NCI-H510A (cell line): ENCODE data around the gene TEDC2.
"Not testable (repeated sequence)": the region's sequence is repeated elsewhere in the genome, so short reads cannot be mapped to it uniquely, and the experiment has no call there.

Experiments
- DNase-seq: peaks from one replicate; lab custom pipeline; 2025; lab: John Stamatoyannopoulos, UW

Gene TEDC2, protein sequence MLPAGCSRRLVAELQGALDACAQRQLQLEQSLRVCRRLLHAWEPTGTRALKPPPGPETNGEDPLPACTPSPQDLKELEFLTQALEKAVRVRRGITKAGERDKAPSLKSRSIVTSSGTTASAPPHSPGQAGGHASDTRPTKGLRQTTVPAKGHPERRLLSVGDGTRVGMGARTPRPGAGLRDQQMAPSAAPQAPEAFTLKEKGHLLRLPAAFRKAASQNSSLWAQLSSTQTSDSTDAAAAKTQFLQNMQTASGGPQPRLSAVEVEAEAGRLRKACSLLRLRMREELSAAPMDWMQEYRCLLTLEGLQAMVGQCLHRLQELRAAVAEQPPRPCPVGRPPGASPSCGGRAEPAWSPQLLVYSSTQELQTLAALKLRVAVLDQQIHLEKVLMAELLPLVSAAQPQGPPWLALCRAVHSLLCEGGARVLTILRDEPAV

DNA sequence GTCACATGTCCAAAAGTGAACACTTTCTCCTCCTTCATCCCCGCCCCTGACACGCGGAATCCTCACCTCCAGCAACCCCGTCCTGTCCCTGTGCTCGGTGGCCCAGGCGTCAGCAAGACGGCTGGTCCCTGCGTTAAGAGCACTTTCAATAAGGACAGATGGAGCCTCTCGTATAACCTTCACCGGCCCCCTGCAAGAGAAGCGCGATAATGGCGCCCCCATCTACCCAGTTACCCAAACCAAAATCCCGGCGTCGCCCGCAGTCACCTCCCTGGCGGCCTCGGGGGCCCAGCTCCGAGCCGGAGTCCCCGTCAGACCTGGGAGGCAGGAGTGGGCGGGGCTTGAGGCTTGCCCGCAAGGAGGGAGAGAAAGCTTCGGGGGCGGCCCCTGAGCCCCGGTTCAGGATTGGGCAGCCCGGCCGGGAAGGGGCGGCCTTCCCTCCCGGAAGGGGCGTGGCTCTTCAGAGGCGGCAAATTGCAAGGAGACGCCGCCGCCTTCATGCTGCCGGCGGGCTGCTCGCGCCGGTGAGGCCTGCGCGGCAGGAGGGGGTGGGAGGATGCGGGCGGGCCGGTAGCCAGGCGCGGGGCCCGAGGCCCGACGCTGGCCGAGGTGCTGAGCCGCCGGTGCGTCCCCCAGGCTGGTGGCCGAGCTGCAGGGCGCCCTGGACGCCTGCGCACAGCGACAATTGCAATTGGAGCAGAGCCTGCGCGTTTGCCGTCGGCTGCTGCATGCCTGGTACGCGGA is at the start of gene TEDC2:
Gene TEDC2, plus strand, starts transcription at position 463 of the 744 bp plus-strand sequence. Its CDS starts 36 bp downstream, at position 499.
- peak; percentile 88 for DNase-seq

DNA sequence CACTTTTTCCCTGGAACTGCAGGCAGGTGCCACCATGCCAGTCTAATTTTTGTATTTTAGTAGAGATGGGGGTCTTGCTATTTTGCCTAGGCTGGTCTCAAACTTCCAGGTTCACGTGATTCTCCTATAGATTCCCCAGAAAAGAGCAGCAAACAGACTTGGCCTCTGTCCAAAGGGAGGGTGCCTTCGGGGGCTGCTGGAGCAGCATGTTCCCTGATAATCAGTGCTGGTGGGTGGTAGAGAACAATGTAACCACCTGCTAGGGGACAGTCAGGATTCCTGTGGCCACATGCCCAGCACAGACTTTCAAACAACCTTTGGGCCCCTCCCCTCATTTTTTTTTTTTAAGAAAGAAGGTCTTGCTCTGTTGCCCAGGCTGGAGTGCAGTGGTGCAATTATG is 44.8 kb upstream of the TEDC2 start:
- DNase-seq = no peak

DNA sequence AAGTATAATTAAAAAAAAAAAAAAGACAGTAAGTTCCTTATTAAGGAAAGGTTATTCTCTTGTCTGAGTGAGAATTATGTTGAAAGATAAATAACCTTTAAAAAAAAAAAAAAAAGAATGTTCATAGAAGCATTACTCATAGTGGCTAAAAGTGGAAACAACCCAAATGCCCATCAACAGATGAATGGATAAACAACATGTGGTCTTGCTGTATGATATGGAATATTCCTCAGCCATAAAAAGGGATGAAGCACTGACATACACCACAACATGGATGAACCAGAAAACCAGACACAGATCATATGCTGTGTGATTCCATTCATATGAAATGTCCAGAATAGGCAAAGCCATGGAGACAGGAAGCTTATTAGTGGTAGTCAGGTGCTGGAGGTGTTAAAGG is 39.9 kb upstream of the TEDC2 start:
- DNase-seq = no peak

DNA sequence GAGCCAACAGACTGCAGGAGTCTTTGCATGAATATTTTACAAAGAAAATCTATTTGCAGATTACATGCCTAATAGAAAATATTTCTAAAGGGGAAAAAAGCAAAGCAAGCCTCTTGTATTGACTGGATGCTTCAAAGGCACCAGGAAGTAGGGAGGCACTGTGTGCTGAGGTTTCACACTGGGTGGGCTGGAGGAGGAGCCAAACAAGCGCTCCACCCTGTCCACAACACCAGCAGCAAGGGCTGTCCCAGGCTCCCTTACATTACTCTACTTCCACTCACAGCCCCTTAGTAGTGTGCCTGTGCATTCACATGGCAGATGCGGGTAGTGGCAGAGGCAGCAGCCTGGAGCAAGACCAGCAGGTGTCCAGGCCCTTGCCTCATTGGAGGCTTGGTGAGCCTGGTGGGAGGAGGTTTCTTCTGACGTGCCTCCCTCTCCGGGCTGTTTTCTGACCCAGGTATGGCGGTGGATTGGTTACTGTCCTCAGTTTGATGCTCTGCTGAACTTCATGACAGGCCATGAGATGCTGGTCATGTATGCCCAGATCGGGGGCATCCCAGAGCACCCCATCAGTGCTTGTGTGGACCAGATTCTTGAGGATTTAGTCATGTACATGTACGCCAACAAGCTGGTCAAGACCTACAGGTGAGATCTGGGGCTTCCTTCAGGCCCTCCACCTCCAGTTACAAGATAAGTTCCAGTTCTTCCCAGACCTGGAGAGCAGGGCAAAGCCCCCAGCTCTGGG is 37.6 kb upstream of the TEDC2 start:
- no peak for DNase-seq

DNA sequence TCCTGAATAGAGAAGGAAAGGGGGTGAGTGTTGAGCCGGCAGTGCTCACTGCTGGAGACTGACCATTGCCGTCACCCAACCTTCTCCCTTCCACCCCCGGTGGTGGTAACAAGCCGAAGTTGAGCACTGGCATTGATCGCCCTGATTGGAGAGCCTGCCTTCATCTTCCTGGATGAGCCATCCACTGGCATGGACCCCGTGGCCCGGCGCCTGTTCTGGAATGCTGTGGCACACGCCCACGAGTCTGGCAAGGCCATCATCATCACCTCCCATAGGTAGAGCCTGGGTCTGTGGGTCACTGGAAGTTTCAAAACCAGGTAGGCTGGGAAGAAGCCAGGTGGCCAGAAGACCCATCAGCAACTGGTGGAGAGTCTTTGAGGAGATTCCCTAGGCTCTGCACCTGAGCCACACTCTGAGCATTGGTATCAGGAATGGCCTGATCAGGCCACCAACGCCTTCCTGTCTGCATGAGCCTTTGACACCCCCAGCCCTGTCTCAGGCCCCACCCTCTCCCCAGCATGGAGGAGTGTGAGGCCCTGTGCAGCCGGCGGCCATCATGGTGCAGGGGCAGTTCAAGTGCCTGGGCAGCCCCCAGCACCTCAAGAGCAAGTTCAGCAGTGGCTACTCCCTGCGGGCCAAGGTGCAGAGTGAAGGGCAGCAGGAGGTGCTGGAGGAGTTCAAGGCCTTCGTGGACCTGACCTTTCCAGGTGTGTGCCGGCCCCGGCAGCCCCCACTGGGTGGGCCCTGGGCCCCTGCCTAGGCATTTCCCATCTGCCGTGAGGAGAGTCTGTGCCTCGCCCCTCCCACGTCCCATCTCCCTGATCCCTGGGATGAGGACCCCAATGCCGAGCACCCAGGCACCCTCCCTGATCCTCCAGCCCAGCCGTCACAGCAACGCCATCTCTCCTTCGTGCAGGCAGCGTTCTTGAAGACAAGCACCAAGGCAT is 35.6 kb upstream of the TEDC2 start:
- no peak for DNase-seq

DNA sequence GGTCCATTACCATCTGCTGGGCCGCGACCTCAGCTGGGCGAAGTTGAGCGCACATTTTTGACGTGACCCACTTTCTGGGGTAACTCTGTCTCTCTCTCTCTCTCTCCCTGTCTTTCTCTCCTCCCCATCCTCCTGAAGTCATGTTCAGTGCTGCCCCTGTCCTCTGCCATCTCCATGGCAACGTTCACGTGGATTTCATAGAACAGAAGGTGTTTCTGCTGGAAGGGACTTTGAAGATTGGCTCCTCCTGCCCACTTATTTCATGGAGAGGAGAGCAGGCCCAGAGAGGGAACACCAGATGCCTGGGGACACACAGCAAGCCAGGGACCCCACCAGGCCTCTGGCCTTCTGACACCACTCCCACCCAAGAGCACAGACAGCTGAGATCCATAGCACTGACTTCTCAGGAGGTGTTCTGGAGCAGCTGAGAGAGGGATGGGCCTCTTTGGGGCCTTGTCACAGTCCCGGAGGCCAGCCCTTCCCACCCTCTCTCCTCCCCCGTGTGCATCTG is 34.8 kb upstream of the TEDC2 start:
- DNase-seq = no peak

DNA sequence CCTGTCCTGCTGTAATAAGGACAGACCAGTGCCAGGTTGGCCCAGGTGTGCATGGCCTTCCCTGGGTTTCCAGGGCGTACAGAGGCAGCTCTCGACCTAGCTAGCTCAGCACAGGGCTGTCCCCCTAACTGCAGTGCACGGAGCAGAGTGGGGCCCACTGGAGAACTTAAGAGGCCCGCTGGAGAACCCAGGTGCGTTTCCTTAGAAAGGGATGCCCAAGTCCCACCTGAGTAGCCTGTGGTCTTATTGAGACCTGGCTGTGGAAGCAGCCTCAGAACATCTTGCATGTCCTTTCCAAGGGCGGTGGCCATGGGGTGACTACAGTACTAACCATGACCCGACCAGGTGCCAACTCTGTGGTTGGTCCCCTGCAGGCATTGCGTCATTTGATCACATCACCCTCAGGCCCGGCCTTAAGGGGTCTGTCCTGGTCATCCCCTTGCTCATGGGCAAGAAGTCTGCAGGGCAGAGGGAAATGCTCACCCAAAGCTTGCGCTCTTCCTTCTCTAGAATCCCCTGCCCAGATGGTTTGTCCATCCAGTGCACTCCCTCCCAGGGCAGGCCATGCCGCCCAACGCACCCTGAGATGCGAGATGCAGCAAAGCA is 34.0 kb upstream of the TEDC2 start:
- no peak for DNase-seq

DNA sequence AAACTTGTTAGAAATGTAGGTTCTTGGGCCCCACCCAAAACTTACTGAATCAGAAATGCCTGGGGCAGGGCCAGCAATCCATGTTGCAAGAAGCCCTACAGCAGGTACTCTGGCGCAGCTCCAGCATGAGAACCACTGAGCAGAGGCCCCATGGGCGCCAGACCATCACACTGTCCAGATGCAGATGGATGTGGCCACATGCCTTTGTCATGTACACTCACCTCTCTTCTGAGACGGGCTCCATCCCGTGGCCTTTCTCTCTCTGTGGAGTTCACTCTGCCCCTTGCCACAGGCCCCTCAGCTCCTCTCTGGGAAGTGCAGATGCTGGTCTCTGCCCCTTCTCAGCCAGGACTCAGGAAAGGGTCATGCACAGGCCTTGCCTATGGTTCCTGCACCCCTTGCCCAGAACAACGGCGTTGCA is 33.0 kb upstream of the TEDC2 start:
- DNase-seq = no peak

DNA sequence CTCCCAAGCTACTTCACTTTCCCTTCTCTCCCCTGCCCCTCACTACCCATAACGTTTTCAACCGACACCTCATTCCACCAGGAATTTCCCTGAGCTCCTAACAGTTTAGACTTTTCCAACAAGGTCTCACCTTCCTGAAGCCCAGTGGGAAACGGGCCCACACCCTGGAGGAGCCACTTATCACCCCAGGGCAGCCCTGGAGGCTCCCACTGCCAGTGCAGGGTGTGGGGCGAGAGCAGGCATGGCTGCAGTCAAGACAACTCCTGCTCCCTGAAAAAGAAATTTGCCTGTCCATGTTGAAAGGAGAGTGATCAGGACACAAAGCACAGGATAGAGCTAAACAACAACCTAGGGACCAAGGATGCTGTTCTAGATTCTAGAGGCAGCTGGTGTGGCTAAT is 32.4 kb upstream of the TEDC2 start:
- DNase-seq = no peak

DNA sequence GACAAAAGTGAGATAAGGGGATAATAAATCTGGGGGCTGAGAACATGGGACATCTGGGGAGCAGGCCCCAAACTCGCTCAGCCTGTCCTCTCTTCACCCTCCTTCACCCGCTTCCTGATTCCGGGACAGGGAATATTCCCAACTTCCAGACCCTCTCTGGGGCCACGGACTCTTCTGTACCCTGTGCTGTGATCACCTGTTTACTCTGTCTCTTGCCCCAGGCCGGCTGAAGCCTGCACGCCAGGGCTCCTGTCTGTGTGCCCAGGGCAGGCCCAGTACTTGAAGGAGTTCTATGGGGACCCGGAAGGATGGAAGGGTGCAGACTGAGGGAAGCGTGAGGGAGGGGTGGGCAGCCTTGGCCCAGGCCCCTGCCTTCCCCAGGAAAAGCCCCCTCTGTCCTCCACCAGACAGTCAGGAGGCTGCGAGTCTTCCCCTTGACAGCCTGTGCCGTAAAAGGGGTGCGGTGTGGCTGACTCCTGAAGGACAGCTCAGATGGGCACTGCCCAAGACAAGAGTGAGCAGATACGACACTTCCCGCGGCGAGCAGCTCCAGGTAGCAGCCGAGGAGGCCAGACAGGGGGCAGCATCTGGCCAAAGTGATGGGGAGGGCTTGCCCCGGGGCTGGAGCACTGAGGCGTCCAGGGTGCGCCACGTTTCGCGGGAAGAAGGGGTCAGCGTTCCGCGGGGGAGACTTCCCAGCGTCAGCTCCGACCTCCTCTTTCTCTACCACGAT is 31.7 kb upstream of the TEDC2 start:
- DNase-seq = peak; percentile 12

DNA sequence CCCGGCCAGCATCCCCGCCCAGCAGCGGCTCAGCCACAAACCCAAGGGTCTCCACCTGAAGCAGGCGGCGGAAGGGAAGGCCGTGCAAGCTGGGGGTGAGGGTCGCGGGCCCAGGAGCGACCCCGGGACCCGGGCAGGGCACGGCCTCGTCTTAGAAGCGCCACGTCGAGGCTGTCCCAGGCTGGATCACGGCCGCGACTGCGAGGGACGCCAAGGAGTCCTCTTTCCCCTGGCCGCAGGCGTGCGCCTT is 31.2 kb upstream of the TEDC2 start:
- no peak for DNase-seq

DNA sequence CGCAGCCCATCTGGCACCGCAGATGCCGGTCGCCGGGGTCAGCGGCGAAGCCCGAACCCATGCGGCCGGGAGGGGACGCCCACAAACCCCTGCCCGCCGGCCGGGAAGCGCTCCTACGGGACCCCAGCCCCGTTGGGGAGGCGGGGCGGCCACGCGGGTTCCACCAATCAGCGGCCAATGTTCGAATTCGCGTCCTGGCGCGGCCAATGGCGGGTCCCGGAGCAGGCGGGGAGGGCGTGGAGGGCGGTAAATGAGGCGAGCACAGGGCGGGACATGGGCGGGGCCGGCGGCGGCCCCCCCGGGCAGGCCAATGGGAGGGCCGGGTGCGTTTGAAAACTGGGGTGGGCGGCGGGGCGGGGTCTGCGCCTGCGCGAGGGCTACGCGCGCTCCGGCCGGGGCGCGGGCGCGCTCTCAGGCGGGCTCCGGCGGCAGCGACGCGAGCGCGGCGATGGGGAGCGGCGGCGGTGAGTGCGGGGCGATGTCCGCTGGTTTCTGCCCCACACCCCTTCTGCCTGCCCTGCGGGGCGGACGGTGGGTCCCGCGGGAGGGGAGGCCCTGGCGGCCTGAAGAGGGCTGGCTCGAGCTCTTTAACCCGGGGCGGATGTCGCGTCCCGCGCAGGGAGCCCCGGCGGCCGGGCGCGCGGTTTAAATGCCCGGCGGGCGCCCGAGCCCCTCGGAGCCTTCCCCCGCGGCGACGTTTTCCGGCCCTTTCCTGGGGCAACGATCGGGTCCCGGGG is 30.7 kb upstream of the TEDC2 start, which contains the start of gene CCNF:
Gene CCNF, plus strand, starts transcription at position 414 of the 737 bp plus-strand sequence. Its CDS starts 35 bp downstream, at position 449.
- DNase-seq = peak; percentile 85

DNA sequence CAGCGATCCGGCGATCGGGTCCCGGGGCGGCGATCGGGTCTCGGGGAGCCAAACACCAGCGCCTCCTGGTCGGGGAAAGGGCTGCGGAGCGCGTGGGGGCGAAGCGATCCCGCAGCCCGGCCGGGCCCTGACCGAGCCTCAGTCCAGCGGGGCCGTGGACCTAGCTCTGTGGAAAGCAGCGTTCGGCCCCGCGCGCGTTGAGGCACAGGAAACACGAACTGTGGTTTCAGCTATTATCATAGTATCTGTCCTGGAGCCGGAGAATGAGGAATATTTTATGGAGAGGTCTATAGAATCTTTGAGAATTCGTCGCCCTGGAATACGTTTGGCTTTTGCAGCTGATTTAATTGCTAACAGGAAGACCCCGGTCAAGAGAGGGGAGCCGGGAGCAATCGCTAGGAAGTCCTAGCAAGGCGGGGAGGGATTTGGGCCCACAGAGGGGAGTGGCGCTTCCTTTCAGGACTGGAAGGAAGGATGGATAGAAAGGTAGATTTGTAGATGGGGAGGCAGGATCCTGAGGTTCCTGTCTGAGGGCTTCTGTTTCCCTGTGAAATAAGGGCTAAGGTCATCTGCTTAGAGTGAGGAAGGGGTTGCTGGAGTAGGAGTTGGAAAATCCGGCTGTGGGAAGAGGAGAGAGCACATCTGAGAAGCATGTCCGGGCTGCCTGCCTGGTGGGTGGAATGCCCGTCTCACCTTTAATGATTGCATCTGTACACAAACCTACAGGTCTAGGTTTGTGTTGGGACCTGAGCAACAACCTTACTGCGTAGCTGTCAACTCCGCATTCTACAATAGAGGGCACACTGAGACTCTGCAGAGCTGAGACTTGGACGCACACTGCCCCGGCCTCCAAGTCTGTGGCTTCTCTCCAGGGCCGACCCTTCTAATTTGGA is 29.9 kb upstream of the TEDC2 start:
- DNase-seq = no peak

DNA sequence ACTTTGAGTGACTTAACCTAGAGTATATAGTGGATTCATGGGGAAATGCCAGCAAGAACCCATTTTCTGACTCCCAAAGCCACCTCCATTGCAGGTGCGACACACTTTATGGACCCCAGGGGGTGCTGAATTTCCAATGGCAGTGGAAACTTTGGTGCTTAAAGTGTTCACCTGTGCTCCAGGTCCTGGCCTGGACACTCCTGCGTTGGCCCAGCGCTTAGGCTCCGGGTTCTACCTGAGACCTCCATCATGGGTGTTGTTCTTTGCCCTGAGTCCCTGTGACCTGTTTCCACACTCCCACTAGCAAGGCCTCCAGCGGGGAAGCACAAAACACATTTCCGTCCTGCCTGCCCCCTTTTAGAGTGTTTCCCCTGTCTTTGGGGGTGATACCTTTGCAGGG is 27.6 kb upstream of the TEDC2 start:
- no peak for DNase-seq

DNA sequence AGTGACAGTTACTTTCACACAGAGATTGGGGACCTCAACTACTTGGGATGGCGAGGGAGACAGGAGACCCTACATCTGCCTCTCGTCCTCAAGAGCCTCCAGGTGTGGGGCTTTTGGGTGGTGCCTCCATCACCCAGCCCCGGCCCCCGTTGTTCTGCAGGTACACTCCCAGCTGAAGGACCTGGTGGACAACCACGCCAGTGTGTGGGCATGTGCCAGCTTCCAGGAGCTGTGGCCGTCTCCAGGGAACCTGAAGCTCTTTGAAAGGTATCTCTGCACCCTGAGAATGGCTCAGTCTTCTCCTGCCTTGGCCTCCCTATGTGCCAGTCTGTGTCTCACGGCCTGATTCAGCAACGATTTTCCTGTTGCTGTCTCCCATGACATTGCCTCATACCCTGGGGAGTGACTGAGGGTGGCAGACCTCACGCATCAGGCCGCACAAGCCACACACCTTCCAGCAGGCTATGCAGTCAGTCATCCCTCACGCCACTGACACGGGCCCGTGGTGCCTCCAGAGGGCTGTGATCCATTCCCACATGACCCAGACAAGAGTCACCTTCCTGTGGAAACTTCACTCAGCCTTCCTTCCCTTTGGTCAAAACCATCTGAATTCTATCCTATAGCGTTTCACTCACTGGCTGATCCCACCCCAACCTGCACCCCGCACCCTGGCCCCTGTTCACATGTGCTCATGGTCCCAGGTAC is 27.0 kb upstream of the TEDC2 start:
- DNase-seq = no peak

DNA sequence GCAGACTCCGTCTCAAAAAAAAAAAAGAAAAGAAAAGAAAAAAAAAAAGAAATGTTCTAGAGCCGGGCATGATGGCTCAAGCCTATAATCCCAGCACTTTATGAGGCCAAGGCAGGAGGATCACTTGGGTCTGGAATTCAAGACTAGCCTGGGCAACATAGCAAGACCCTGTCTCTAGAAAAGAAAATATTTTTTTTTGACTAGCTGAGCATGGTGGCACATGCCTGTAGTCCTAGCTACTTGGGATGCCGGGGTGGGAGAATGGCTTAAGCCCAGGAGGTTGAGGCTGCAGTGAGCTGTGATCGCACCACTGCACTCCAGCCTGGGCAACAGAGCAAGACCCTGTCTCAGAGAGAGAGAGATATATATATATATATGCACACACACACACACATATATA is 24.7 kb upstream of the TEDC2 start:
- not testable (repeated sequence) for DNase-seq

DNA sequence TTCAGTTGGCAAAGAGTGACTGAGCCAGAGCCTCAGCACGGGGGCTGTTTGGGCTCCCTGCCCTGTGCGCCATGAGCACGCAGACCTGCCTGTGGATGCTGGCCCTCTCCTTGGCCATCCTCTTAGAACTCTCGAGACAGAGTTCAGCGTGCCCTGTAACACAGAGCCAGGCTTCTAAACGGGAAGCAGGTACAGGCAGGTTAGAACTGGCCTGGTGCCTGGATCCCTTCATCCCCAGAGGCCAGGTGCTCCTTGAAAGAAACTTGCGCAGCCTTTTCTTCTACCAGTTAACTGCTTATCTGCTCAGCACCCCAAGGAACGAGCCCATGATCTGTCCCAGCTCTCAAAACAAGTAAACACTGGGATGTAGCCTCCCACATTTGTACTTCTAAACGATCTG is 23.8 kb upstream of the TEDC2 start:
- DNase-seq = no peak
